Mesodermal cell (in vitro differentiated cells): Measurements from ENCODE around the gene ABCA8.
"Not testable (repeated sequence)": the region's sequence is repeated elsewhere in the genome, so short reads cannot be mapped to it uniquely, and the experiment has no call there.

Source experiments
- H3K27ac ChIP-seq: 2 replicates; pipeline ENCODE4 v1.7.0; 2013; ENCODE audit warnings: mild to moderate bottlenecking, low read depth, low read length, moderate library complexity; ENCODE audit not compliant: severe bottlenecking
- H3K36me3 ChIP-seq: 2 replicates; pipeline ENCODE4 v1.7.1; 2013; ENCODE audit warnings: mild to moderate bottlenecking, low read length, moderate library complexity; ENCODE audit not compliant: control insufficient read depth, insufficient read depth
- H3K4me1 ChIP-seq: one replicate; pipeline ENCODE4 v1.7.1; 2013; ENCODE audit warnings: mild to moderate bottlenecking, low read length; ENCODE audit not compliant: insufficient read depth, control insufficient read depth, poor library complexity, severe bottlenecking
- H3K4me3 ChIP-seq: 2 replicates; pipeline ENCODE4 v1.7.0; 2013; ENCODE audit warnings: low read length, control low read depth, mild to moderate bottlenecking; ENCODE audit not compliant: insufficient read depth, poor library complexity, severe bottlenecking; ENCODE audit errors: extremely low read depth
- H3K9me3 ChIP-seq: 2 replicates; pipeline ENCODE4 v1.7.1; 2013; ENCODE audit warnings: mild to moderate bottlenecking, low read length, moderate library complexity; ENCODE audit not compliant: control insufficient read depth
- WGBS, 2 experiments: methylation state at CpG; one replicate each; pipeline ENCODE4 v1.1.5; 2013; ENCODE audit warnings: missing lambda C conversion rate in 2 of 2; ENCODE audit not compliant: insufficient coverage in 2 of 2; 5-methylcytosine and 5-hydroxymethylcytosine counted together

ABCA8 gene

DNA sequence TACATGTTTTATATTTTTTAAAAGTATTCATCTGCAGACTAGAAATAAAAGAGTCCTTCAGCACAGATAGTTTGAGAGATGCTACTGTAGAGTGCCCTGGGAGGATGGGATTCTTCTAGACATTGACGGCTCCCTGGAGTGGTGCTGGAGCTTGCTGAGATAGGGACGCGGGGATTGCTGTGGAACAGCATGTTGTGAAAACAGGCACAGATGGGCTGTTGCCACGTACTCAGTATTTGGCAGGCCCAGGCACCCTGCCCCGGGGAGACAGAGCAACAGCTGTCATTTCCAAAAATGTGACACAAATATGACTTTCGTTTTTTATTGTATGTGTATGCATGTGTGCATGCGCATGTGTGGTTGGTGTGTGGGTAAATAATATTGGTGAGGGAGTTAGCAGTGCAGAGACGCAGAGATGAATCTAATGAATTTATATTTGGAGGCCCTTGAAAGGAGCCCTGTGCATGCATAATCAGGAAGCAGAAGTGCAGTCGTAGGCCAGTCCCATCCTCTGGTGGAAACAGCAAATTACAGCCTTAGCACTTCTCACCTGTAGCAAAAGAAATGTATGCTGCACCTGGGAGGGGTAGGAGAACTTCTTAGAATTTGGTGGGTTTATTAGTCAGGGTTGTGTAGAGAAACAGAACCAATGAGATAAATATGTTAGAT lies 6.2 kb upstream of the ABCA8 start:
- Histone ChIP-seq H3K4me3 (no peak overlapping the region), H3K36me3 (no peaks in the 10 kb centered on the region), H3K9me3 (no peaks in the 10 kb centered on the region), H3K27ac (no peak overlapping the region), H3K4me1 (no peaks in the 10 kb centered on the region)
- 74 to 80% methylated on average over 9 of the region's 9 CpGs for WGBS, 2 experiments

DNA sequence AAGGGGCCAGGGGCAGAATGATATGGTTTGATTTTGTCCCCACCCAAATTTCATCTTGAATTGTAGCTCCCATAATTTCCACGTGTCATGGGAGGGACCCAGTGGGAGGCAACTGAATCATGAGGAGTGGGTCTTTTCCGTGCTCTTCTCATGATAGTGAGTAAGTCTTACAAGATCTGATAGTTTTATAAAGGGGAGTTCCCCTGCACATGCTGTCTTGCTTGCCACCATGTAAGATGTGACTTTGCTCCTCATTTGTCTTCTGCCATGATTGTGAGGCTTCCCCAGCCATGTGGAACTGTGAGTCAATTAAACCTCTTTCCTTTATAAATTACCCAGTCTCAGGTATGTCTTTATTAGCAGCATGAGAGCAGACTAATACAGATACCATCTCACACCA lies 3.9 kb upstream of the ABCA8 start:
- H3K9me3 ChIP-seq, H3K27ac ChIP-seq, H3K36me3 ChIP-seq, H3K4me3 ChIP-seq, H3K4me1 ChIP-seq: not testable (repeated sequence)
- 86% methylated on average over 2 of the region's 2 CpGs; no CpG with 5 or more reads in 1 of the 2 experiments for WGBS, 2 experiments

DNA sequence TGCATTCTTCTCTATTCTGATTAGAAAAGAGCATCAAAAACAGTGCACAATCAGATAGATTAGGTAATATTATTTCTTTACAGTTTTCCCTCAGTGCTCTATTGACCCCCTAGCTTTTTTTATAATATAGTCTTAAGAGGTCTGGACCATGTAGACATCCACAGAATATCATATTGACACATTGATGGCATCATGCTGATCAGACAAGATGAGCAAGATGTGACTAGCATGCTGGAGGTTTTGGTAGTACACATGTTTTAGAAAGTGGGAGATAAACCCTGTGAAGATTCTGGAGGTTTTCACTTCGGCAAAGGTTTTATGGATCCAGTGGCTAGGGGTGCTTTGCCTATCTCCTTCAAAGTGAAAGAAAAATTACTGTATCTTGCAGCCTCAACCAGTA lies 2.8 kb upstream of the ABCA8 start:
- Histone ChIP-seq H3K4me3 (no peak overlapping the region), H3K9me3 (no peaks in the 10 kb centered on the region), H3K4me1 (no peaks in the 10 kb centered on the region), H3K36me3 (no peaks in the 10 kb centered on the region), H3K27ac (no peak overlapping the region)
- WGBS, 2 experiments = 100% methylated on average over 1 of the region's 1 CpG; no CpG with 5 or more reads in 1 of the 2 experiments

DNA sequence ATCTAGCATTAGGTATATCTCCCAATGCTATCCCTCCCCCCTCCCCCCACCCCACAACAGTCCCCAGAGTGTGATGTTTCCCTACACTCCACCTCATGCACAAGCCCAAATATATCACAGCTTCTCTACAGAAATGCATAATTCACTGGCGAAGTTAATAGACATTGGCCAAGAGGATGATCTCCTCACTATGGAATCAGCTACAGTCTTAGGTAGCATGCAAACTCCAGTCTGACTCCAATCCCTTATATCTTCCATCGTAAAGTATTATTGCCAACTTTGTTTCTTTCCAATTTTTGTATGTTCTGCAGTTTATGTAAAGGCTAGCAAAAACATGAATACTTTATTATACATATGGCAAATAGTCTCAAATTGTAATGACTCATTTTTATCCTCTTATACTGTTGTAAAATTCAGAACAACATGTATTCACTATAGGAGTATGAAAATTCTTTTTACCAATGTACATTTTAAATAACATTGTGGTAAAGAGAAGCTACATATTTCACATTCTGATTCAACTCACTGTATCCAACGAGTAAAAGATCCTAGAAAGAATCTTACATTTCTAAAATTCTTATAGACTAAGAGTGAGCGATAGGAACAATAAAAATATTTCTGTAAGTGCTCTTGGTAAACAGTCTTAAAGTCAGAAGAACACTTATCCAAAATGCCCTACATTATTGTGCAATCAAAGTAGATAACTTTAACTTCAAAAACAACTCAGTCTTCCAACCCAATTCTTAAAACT lies 871 bp downstream of the ABCA8 start:
- no peaks in the 10 kb centered on the region for H3K36me3 ChIP-seq
- 100% methylated on average over 1 of the region's 4 CpGs for WGBS, 2 experiments
- H3K9me3 ChIP-seq = no peaks in the 10 kb centered on the region
- no peak overlapping the region for H3K4me3 ChIP-seq
- no peak overlapping the region for H3K27ac ChIP-seq
- H3K4me1 ChIP-seq = no peaks in the 10 kb centered on the region

DNA sequence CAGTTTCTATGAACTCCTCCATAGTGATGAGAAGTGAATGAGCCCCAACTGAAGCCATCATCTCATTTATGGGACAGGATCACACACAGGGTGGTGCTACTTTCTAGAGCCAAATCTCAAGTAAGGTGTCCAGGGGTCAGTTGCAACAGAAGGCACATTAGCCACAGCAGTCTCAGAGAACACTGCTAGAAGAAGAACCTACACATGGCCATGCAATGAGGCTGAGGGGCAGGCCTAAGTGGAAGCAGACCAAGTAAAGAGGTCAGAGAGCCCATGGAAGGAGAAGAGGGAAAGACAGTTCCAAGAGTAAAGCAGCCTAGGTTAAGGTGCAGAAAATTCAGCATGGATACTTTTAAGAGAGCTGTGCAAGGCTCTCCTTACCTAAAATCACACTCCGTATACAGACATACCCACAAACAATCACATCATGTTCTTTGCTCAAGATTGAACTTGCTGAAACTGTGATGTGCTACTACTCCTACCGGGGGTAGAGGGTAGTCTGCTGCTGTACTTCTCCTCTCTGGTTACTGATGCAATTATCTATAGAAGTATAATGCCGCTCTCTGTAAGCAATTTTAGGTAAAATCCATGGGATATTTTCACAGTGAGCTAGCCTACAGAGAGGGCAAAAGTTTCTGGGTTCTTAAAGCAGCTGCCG lies 1.7 kb downstream of the ABCA8 start:
- no peaks in the 10 kb centered on the region for H3K9me3 ChIP-seq
- H3K27ac ChIP-seq = no peak overlapping the region
- H3K36me3 ChIP-seq = no peaks in the 10 kb centered on the region
- H3K4me3 ChIP-seq = no peak overlapping the region
- 100% methylated on average over 1 of the region's 4 CpGs; no CpG with 5 or more reads in 1 of the 2 experiments for WGBS, 2 experiments
- no peaks in the 10 kb centered on the region for H3K4me1 ChIP-seq

DNA sequence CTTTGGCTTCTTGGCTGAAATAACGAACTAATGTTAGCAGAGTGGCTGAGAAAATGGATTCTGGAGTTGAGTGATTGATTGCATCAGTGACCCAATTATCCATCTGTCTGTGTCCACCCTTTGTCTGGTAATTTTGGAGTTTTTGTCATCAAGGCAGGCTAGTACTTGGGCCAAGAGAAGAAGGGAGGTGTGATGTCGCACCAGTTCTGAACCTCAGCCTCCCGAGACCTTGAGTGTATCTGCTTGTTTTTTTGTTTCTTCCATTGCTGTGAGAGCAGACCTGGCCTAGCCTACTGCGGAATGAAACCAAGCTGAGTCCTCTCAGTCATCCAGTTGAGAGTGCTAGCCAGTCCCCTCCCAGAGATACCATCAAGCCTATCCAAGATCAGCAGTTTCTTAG lies 4.5 kb downstream of the ABCA8 start:
- Histone ChIP-seq H3K36me3 (no peaks in the 10 kb centered on the region), H3K27ac (no peak overlapping the region), H3K9me3 (no peaks in the 10 kb centered on the region), H3K4me3 (no peak overlapping the region), H3K4me1 (no peaks in the 10 kb centered on the region)
- 82 to 92% methylated on average over 3 of the region's 4 CpGs for WGBS, 2 experiments

DNA sequence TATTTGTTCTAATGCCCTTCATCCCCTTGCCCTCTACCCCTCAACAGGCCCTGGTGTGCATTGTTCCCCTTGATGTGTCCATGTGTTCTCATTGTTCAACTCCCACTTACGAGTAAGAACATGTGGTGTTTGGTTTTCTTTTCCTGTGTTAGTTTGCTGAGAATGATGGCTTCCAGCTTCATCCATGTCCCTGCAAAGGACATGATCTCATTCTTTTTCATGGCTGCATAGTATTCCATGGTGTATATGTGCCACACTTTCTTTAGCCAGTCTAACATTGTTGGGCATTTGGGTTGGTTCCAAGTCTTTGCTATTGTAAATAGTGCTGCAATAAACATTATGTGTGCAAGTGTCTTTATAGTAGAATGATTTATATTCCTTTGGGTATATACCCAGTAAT lies 7.3 kb downstream of the ABCA8 start:
- H3K9me3 ChIP-seq, H3K4me3 ChIP-seq, H3K4me1 ChIP-seq, H3K27ac ChIP-seq, H3K36me3 ChIP-seq: not testable (repeated sequence)
- no CpG with 5 or more reads among the region's 1 CpG for WGBS, 2 experiments

DNA sequence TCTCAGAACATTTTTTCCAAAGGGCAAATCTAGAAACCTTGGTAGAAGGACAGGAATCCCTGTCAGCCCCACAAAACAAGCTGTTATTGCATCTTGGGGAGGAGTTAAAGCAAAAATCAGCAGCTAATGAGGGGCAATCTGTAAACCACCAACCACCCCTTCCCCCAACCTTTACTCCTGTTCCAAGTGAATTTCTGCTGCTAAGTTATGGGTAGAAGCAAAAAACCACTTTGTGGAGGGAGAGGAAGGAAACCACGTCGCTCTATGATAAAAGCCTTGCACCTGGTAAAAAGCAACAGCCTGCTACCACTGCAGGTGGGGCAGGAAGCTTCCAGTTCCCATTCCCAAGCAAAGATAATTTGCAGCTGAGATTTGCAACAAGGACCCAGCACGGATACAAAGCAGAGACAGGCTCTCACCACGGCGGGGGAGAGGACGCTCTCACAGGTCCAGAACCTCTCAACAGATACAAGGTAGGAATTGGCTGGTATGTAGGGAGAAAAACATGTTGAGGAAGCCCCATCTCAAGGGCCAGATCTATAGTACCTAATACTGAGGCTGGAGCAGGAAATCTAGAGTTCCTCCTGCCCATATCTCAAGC lies 10.7 kb downstream of the ABCA8 start:
- Histone ChIP-seq H3K4me3 (no peak overlapping the region), H3K4me1 (no peaks in the 10 kb centered on the region), H3K36me3 (no peaks in the 10 kb centered on the region), H3K9me3 (no peaks in the 10 kb centered on the region), H3K27ac (no peak overlapping the region)
- 82 to 95% methylated on average over 4 to 5 of the region's 6 CpGs for WGBS, 2 experiments

DNA sequence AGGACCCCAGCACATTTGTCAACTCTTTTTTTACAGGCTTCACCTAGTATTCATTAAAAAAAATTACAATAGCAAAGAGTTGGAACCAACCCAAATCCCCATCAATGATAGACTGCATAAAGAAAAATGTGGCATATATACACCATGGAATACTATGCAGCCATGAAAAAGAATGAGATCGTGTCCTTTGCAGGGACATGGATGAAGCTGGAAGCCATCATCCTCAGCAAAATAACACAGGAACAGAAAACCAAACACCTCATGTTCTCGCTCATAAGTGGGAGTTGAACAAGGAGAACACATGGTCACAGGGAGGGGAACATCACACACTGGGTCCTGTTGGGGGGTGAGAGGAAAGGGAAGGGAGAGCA lies 11.4 kb downstream of the ABCA8 start:
- no CpG with 5 or more reads among the region's 2 CpGs for WGBS, 2 experiments

DNA sequence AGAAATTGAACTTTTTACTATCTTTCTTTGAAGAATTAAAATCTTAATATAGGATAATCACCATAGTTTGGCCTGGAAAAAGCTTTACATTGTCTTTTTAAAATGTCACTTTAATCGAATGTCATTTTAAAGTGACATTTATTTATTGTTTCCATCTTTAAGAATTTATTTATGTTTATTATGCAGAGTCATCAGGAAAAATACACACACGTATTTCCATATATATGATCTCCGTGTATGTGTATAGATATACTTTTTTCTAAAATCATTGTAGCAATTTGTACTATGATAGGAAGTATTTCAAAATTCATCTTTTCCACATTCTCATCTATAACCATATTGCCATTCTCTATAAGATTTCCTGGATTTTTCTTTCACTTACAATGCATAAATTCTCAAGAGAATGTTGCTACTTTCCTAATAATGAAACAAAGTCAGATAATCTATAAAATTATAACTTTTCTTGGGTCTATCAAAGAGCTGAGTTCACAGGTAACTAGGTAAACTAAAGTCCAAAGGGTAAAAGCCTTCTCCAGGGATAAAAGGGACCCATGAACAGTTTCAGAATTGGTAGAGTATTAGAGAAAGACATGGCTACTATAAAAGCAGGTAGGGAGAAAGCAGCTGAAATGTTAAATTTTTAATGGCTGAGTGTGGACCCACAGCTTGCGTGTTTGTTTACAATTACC lies 11.9 kb downstream of the ABCA8 start:
- no peaks in the 10 kb centered on the region for H3K9me3 ChIP-seq
- H3K4me1 ChIP-seq = no peaks in the 10 kb centered on the region
- H3K4me3 ChIP-seq = no peak overlapping the region
- WGBS, 2 experiments = 80 to 100% methylated on average over 1 of the region's 4 CpGs
- H3K27ac ChIP-seq = no peak overlapping the region
- H3K36me3 ChIP-seq = no peaks in the 10 kb centered on the region

More for the DNA sequence above, 11.4 kb downstream of the ABCA8 start:
- H3K9me3 ChIP-seq, H3K4me3 ChIP-seq, H3K36me3 ChIP-seq, H3K27ac ChIP-seq, H3K4me1 ChIP-seq: not testable (repeated sequence)
